Hepatocyte (in vitro differentiated cells): Measurements from ENCODE around the gene CELSR1.

Experiments
- EZH2phosphoT487 ChIP-seq: fragments of 200-600 bp; sonication (generic); IDR thresholded peaks from one replicate; pipeline ENCODE4 v1.6.1; 2018; ENCODE audit warnings: antibody characterized with exemption, mild to moderate bottlenecking, low read depth, moderate library complexity; ENCODE audit not compliant: unreplicated experiment, severe bottlenecking
- TF ChIP-seq, protein P1 (sequence below): fragments of 200-600 bp; sonication (generic); IDR thresholded peaks from 2 replicates; pipeline ENCODE4 v1.5.1; 2016; ENCODE audit warnings: antibody characterized with exemption, mild to moderate bottlenecking; ENCODE audit not compliant: poor library complexity

DNA sequence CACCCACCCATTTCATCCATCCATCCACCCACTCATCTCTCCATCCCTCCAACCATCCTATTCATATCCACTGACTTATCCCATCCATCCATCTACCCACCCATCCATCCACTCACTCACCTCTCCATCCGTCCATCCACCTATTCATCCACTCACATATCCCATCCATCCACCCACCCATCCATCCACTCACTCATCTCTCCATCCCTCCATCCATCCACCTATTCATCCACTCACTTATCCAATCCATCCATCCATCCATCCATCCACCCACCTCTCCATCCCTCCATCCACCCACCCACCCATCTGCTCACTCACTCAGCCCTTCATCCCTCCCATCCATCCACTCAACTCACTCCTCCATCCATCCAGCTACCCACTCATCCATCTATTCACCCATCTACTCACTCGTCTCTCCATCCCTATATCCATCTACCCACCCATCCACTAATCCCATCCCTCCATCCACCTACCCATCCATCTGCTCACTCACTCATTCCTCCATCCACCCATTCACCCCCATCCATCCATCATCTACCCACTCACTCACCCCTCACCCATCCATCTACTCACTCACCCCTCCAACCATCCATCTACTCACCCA, 165.7 kb downstream of the CELSR1 start:
- TF ChIP-seq, protein P1, sequence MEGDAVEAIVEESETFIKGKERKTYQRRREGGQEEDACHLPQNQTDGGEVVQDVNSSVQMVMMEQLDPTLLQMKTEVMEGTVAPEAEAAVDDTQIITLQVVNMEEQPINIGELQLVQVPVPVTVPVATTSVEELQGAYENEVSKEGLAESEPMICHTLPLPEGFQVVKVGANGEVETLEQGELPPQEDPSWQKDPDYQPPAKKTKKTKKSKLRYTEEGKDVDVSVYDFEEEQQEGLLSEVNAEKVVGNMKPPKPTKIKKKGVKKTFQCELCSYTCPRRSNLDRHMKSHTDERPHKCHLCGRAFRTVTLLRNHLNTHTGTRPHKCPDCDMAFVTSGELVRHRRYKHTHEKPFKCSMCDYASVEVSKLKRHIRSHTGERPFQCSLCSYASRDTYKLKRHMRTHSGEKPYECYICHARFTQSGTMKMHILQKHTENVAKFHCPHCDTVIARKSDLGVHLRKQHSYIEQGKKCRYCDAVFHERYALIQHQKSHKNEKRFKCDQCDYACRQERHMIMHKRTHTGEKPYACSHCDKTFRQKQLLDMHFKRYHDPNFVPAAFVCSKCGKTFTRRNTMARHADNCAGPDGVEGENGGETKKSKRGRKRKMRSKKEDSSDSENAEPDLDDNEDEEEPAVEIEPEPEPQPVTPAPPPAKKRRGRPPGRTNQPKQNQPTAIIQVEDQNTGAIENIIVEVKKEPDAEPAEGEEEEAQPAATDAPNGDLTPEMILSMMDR = no peak
- no peak for TF ChIP-seq EZH2phosphoT487
